SK-N-SH treated with all-trans-retinoic acid at 6 μM for 48 hours (cell line): ENCODE results near the gene CDHR3.
"Not testable (repeated sequence)": the region's sequence is repeated elsewhere in the genome, so short reads cannot be mapped to it uniquely, and the experiment has no call there.

Experiments
- ATAC-seq: fragments of 200-7000 bp; cut with Tn5 transposase; 3 replicates; pipeline ENCODE4 v1.9.1; 2020; ENCODE audit warnings: mild to moderate bottlenecking, moderate library complexity
- ARNTL ChIP-seq: fragments of 450-650 bp; formaldehyde crosslinking; IDR thresholded peaks from 2 replicates; pipeline ENCODE4 v1.5.0; 2020; ENCODE audit warnings: low read depth, mild to moderate bottlenecking, moderate library complexity, borderline replicate concordance
- BACH2 ChIP-seq: fragments of 250-450 bp; sonication (Bioruptor Pico); IDR thresholded peaks from 2 replicates; pipeline ENCODE4 v1.9.0; 2021; ENCODE audit warnings: mild to moderate bottlenecking, borderline replicate concordance
- CSDC2 ChIP-seq: fragments of 250-450 bp; sonication (Bioruptor Pico); IDR thresholded peaks from 2 replicates; pipeline ENCODE4 v1.5.0; 2020; ENCODE audit warnings: mild to moderate bottlenecking, moderate library complexity
- ESRRG ChIP-seq: fragments of 250-450 bp; sonication (Bioruptor Pico); IDR thresholded peaks from 2 replicates; pipeline ENCODE4 v1.6.1; 2021; ENCODE audit warnings: mild to moderate bottlenecking
- GLIS3 ChIP-seq: fragments of 250-450 bp; sonication (Bioruptor Pico); IDR thresholded peaks from 2 replicates; pipeline ENCODE4 v1.5.0; 2020; ENCODE audit warnings: mild to moderate bottlenecking, moderate library complexity
- ISL1 ChIP-seq: fragments of 250-450 bp; sonication (Bioruptor Pico); IDR thresholded peaks from 2 replicates; pipeline ENCODE4 v2.1.2; 2022; ENCODE audit warnings: mild to moderate bottlenecking, moderate library complexity
- OSR1 ChIP-seq: fragments of 250-450 bp; sonication (Bioruptor Pico); IDR thresholded peaks from 2 replicates; pipeline ENCODE4 v1.8.0; 2022; ENCODE audit warnings: moderate library complexity, mild to moderate bottlenecking, inconsistent platforms
- RARB ChIP-seq: fragments of 250-450 bp; sonication (Bioruptor Pico); IDR thresholded peaks from 2 replicates; pipeline ENCODE4 v1.8.0; 2021; ENCODE audit warnings: mild to moderate bottlenecking, moderate library complexity
- SNAI2 ChIP-seq: fragments of 250-450 bp; sonication (Bioruptor Pico); IDR thresholded peaks from 2 replicates; pipeline ENCODE4 v1.5.0; 2020; ENCODE audit warnings: mild to moderate bottlenecking, moderate library complexity
- TCF4 ChIP-seq: fragments of 250-450 bp; sonication (Bioruptor Pico); IDR thresholded peaks from 2 replicates; pipeline ENCODE4 v1.8.0; 2021; ENCODE audit warnings: mild to moderate bottlenecking, moderate library complexity, borderline replicate concordance
- ZC3H10 ChIP-seq: fragments of 250-450 bp; sonication (Bioruptor Pico); IDR thresholded peaks from 2 replicates; pipeline ENCODE4 v1.5.1; 2021; ENCODE audit warnings: mild to moderate bottlenecking, moderate library complexity
- ZFP3 ChIP-seq: fragments of 250-450 bp; sonication (Bioruptor Pico); IDR thresholded peaks from 2 replicates; pipeline ENCODE4 v1.5.0; 2020; ENCODE audit warnings: mild to moderate bottlenecking, moderate library complexity
- ZFP30 ChIP-seq: fragments of 450-650 bp; formaldehyde crosslinking; IDR thresholded peaks from 2 replicates; pipeline ENCODE4 v1.5.0; 2022; ENCODE audit warnings: mild to moderate bottlenecking, moderate library complexity
- ZNF70 ChIP-seq: fragments of 450-650 bp; formaldehyde crosslinking; IDR thresholded peaks from 2 replicates; pipeline ENCODE4 v1.5.0; 2020; ENCODE audit warnings: mild to moderate bottlenecking, moderate library complexity
- ZNF8 ChIP-seq: fragments of 450-650 bp; formaldehyde crosslinking; IDR thresholded peaks from 2 replicates; pipeline ENCODE4 v1.5.0; 2020; ENCODE audit warnings: mild to moderate bottlenecking, moderate library complexity
- TF ChIP-seq, protein P1 (sequence below): fragments of 250-450 bp; sonication (Bioruptor Pico); IDR thresholded peaks from 2 replicates; pipeline ENCODE4 v1.5.1; 2020; ENCODE audit warnings: low read depth, mild to moderate bottlenecking, moderate library complexity
- TF ChIP-seq, protein P2 (sequence below): fragments of 250-450 bp; sonication (Bioruptor Pico); IDR thresholded peaks from 2 replicates; pipeline ENCODE4 v1.5.1; 2021; ENCODE audit warnings: mild to moderate bottlenecking, moderate library complexity
- TF ChIP-seq, protein P3 (sequence below): fragments of 250-450 bp; sonication (Bioruptor Pico); IDR thresholded peaks from 2 replicates; pipeline ENCODE4 v1.5.0; 2020; ENCODE audit warnings: mild to moderate bottlenecking, moderate library complexity
- TF ChIP-seq, protein P4 (sequence below): fragments of 250-450 bp; sonication (Bioruptor Pico); IDR thresholded peaks from 2 replicates; pipeline ENCODE4 v1.8.0; 2021; ENCODE audit warnings: low read depth, mild to moderate bottlenecking, moderate library complexity, borderline replicate concordance
- TF ChIP-seq, protein P5 (sequence below): fragments of 250-450 bp; sonication (Bioruptor Pico); IDR thresholded peaks from 2 replicates; pipeline ENCODE4 v1.8.0; 2020; ENCODE audit warnings: mild to moderate bottlenecking, moderate library complexity, borderline replicate concordance

CDHR3 gene

DNA sequence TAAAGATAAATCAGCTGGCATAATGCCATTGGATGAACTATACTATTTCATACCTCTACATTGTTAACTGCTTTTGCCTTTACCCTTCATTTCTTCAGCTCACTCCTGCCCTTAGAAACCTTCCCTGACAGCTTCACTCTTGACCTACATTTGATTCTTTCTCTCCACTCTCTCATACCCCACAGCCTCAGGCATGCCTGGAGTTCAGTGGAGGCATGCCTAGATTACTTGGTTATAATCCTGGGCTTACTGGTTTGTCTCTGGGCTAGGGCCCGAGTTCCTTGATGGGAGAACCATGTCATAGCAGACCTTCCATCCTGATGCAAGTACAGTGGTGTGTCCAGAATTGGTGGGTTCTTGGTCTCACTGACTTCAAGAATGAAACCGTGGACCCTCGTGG is 8.4 kb upstream of the CDHR3 start:
- TF ChIP-seq RARB (CRISPR knock-in tag), result no peak
- TF ChIP-seq ZFP30 (CRISPR knock-in tag), result no peak
- TF ChIP-seq GLIS3 (CRISPR knock-in tag), result no peak
- TF ChIP-seq, protein P1, sequence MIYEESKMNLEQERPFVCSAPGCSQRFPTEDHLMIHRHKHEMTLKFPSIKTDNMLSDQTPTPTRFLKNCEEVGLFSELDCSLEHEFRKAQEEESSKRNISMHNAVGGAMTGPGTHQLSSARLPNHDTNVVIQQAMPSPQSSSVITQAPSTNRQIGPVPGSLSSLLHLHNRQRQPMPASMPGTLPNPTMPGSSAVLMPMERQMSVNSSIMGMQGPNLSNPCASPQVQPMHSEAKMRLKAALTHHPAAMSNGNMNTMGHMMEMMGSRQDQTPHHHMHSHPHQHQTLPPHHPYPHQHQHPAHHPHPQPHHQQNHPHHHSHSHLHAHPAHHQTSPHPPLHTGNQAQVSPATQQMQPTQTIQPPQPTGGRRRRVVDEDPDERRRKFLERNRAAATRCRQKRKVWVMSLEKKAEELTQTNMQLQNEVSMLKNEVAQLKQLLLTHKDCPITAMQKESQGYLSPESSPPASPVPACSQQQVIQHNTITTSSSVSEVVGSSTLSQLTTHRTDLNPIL (CRISPR knock-in tag), result no peak
- no peak for TF ChIP-seq BACH2
- no peak for TF ChIP-seq OSR1 (CRISPR knock-in tag)
- TF ChIP-seq ZC3H10 (CRISPR knock-in tag), result no peak
- TF ChIP-seq ESRRG (CRISPR knock-in tag), result no peak
- no peak for TF ChIP-seq ARNTL
- TF ChIP-seq, protein P2, sequence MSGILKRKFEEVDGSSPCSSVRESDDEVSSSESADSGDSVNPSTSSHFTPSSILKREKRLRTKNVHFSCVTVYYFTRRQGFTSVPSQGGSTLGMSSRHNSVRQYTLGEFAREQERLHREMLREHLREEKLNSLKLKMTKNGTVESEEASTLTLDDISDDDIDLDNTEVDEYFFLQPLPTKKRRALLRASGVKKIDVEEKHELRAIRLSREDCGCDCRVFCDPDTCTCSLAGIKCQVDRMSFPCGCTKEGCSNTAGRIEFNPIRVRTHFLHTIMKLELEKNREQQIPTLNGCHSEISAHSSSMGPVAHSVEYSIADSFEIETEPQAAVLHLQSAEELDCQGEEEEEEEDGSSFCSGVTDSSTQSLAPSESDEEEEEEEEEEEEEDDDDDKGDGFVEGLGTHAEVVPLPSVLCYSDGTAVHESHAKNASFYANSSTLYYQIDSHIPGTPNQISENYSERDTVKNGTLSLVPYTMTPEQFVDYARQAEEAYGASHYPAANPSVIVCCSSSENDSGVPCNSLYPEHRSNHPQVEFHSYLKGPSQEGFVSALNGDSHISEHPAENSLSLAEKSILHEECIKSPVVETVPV (CRISPR knock-in tag), result no peak
- TF ChIP-seq ZNF8 (CRISPR knock-in tag), result no peak
- TF ChIP-seq CSDC2 (CRISPR knock-in tag), result no peak
- no peak for TF ChIP-seq SNAI2 (CRISPR knock-in tag)
- no peak for TF ChIP-seq ZFP3 (CRISPR knock-in tag)
- TF ChIP-seq, protein P3, sequence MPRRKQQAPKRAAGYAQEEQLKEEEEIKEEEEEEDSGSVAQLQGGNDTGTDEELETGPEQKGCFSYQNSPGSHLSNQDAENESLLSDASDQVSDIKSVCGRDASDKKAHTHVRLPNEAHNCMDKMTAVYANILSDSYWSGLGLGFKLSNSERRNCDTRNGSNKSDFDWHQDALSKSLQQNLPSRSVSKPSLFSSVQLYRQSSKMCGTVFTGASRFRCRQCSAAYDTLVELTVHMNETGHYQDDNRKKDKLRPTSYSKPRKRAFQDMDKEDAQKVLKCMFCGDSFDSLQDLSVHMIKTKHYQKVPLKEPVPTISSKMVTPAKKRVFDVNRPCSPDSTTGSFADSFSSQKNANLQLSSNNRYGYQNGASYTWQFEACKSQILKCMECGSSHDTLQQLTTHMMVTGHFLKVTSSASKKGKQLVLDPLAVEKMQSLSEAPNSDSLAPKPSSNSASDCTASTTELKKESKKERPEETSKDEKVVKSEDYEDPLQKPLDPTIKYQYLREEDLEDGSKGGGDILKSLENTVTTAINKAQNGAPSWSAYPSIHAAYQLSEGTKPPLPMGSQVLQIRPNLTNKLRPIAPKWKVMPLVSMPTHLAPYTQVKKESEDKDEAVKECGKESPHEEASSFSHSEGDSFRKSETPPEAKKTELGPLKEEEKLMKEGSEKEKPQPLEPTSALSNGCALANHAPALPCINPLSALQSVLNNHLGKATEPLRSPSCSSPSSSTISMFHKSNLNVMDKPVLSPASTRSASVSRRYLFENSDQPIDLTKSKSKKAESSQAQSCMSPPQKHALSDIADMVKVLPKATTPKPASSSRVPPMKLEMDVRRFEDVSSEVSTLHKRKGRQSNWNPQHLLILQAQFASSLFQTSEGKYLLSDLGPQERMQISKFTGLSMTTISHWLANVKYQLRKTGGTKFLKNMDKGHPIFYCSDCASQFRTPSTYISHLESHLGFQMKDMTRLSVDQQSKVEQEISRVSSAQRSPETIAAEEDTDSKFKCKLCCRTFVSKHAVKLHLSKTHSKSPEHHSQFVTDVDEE (CRISPR knock-in tag), result no peak
- no peak for TF ChIP-seq TCF4 (CRISPR knock-in tag)
- TF ChIP-seq, protein P4, sequence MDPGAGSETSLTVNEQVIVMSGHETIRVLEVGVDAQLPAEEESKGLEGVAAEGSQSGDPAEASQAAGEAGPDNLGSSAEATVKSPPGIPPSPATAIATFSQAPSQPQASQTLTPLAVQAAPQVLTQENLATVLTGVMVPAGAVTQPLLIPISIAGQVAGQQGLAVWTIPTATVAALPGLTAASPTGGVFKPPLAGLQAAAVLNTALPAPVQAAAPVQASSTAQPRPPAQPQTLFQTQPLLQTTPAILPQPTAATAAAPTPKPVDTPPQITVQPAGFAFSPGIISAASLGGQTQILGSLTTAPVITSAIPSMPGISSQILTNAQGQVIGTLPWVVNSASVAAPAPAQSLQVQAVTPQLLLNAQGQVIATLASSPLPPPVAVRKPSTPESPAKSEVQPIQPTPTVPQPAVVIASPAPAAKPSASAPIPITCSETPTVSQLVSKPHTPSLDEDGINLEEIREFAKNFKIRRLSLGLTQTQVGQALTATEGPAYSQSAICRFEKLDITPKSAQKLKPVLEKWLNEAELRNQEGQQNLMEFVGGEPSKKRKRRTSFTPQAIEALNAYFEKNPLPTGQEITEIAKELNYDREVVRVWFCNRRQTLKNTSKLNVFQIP (CRISPR knock-in tag), result no peak
- TF ChIP-seq, protein P5, sequence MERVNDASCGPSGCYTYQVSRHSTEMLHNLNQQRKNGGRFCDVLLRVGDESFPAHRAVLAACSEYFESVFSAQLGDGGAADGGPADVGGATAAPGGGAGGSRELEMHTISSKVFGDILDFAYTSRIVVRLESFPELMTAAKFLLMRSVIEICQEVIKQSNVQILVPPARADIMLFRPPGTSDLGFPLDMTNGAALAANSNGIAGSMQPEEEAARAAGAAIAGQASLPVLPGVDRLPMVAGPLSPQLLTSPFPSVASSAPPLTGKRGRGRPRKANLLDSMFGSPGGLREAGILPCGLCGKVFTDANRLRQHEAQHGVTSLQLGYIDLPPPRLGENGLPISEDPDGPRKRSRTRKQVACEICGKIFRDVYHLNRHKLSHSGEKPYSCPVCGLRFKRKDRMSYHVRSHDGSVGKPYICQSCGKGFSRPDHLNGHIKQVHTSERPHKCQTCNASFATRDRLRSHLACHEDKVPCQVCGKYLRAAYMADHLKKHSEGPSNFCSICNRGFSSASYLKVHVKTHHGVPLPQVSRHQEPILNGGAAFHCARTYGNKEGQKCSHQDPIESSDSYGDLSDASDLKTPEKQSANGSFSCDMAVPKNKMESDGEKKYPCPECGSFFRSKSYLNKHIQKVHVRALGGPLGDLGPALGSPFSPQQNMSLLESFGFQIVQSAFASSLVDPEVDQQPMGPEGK (CRISPR knock-in tag), result no peak
- ATAC-seq, result no peak

DNA sequence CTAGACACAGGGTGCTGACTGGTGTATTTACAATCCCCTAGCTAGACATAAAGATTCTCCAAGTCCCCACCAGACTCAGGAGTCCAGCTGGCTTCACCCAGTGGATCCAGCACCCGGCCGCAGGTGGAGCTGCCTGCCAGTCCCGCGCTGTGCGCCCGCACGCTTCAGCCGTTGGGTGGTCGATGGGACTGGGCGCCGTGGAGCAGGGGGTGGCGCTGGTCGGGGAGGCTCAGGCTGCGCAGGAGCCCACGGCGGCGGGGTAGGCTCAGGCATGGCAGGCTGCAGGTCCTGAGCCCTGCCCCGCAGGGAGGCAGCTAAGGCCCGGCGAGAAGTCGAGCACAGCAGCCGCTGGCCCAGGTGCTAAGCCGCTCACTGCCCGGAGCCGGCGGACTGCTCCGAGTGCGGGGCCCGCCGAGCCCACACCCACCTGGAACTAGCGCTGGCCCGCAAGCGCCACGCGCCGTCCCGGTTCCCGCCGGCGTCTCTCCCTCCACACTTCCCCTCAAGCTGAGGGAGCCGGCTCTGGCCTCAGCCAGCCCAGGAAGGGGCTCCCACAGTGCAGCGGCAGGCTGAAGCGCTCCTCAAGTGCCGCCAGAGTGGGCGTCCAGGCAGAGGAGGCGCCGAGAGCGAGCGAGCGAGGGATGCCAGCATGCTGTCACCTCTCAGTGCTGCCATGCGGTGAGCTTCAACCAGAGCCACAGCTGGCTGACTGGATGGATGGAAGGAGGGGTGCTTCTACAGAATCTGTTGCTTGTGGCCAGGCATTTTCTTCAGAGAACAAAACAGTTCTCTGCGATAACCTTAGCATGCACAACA is 7.2 kb upstream of the CDHR3 start:
- not testable (repeated sequence) for ATAC-seq

DNA sequence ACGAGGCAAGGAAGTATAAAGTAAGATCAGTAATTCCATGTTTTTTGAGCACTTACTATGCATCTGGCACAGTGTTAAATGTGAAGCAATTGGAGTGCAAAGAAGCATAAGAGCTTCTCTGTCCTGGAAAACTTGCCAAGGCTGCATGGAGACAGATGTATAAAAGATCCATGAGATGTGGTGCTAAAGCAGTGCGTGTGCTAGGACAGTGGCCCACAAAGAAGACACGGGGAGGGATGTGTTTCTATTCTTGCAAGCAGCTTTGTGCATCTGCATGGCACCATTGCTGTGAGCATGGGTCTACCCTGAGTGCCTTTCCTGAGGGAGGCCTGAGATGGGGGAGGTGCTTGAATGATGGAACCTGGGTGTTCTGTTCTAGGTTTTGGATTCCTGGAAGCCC is 5.1 kb upstream of the CDHR3 start:
- TF ChIP-seq ZC3H10 (CRISPR knock-in tag) (no peak), RARB (CRISPR knock-in tag) (no peak), CSDC2 (CRISPR knock-in tag) (no peak), TCF4 (CRISPR knock-in tag) (no peak), OSR1 (CRISPR knock-in tag) (no peak), SNAI2 (CRISPR knock-in tag) (no peak), ISL1 (no peak), ZFP30 (CRISPR knock-in tag) (no peak), ESRRG (CRISPR knock-in tag) (no peak), ZNF70 (CRISPR knock-in tag) (no peak)
- TF ChIP-seq, protein P3 (CRISPR knock-in tag), result no peak
- no peak for ATAC-seq
